Activated naive CD4-positive, alpha-beta T cell treated with Interleukin-2 at 50 U/mL for 16 hours (primary cell): Measurements from ENCODE around the gene HIP1R.

Source experiments
- DNase-seq: peaks from one replicate; pipeline ENCODE4 v3.0.0-alpha.2; 2020

HIP1R gene

DNA sequence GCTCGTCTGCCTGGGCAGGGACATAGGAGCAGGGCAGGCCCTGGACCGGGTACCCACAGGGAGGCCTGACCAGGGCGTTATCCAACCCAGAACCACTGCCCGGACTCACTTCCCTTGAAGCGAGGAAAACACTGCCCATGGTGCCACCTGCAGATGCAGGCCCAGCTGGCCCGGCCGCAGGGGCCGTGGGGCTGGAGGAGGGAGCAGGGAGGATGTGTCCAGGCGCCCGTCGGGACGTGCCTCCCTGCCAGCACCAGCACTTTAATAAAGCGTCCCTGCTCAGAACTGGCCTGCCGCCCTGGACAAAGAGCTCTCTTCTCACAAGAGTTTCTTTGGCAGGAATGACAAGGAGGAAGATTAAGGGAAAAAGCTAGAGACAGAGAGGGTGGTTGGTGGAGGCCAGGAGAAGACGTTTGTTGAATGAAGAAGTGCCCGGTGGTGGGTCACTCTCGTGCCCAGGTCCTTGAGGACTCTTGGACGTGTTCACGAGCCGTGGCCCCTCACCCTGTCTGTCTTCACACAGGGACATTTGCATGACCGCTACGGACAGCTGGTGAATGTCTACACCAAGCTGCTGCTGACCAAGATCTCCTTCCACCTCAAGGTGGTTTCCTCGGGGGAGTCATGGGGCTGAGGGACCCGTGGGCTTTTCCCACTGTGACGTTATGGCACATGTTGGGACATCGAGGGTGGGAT, 14.2 kb downstream of the HIP1R start:
- no peak for DNase-seq

DNA sequence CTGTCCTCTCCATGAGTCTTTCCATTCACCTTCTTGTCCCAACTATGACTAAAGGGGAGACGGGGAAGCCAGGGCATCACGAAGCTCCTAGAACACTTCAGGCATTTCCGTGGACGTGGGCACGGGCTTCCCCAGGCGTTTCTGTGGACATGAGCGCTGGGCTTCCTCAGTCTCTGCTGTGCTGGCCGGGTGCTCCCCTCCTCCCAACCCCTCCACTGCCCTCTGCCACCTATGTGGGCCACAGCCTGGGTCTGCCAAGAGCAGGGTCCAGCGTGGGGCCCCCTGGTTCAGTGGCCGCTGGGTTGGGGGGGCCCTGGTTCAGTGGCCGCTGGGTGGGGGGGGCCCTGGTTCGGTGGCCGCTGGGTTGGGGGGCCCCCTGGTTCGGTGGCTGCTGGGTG, 14.8 kb downstream of the HIP1R start:
- DNase-seq: no peak

DNA sequence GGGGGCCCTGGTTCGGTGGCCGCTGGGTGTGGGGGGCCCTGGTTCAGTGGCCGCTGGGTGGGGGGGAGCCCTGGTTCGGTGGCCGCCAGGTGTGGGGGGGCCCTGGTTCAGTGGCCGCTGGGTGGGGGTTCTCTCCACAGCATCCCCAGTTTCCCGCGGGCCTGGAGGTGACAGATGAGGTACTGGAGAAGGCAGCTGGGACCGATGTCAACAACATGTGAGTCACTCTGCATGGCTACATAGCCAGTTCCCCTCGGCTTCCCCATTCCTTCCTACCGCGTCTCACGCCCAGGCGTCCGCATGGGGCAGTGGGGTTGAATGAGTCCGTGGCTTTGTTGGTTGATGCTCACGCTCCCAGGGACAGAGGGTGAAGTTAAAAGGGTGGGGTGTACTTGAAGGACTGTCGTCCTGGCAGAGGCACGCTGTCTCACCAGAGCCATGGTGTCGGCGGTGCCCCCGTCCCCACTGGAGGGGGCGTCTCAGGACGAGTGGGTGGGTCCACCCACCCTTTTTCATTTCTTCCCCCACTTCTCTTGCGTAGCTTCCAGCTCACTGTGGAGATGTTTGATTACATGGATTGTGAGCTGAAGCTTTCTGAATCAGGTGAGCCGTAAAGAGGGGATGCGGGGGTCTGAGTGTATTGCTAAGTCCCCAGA, 15.6 kb downstream of the HIP1R start:
- DNase-seq: no peak

DNA sequence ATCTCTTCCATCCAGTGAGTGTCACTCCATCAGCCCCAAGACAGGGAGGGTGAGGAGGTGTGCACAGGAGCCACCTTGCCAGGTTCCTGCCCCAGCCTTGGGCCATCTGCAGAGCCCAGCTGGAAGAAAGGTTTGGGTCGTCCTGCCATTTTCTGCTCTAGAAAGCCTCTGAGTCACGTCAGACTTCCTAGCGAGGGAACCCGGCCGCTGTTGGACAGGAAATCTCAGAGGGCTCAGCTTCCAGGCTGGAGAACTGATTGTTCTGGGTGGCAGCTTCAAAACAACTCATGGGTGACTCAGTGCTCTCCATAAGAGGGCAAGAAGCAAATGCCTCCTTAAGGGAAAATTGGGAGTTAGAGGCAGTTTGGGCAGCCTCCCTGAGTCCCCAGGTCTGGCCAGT, 16.6 kb downstream of the HIP1R start:
- no peak for DNase-seq

DNA sequence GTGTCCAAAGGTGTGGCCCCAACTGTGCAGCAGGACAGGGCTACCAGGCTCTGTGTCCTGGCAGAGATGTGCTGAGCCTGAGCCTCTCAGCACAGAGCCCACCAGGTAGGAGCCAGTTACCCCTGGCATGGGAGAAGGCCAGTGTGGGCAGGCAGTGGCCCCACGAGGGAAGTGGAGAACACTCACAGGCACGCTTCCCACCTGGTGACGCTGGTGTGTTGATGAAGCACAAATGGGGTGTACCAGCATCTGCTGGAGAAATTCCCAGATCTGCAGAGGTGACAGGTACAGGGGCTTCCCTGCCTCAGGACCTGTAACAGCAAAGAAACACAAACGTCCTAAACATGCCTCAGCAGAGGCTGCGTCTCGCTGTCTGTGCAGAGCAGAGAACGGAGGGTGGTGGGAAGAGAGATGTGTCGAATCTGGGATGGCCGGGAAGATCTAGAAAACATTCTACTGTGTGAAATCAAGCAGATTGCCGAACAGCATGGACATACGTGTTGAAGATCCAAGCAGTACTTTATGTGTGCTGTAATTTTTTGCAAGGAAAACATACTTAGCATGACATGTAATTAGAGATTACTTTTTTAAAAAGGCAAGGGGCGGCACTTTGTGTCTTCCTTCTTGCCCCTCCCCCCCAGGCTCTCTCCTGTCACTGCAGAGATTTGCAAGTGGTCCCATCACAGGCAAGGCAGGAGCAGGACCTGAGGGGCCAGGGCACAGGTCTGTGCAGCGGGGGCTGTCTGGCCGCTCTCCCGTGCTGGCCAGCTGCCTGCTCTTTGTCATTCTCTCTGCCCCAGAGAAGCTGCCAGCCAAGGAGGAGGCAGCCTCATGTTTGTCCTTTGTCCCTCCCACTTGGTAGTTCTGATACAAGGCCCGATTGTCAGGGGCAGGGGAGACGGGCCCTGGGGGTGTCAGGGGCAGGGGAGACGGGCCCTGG, 17.3 kb downstream of the HIP1R start:
- DNase-seq: no peak

DNA sequence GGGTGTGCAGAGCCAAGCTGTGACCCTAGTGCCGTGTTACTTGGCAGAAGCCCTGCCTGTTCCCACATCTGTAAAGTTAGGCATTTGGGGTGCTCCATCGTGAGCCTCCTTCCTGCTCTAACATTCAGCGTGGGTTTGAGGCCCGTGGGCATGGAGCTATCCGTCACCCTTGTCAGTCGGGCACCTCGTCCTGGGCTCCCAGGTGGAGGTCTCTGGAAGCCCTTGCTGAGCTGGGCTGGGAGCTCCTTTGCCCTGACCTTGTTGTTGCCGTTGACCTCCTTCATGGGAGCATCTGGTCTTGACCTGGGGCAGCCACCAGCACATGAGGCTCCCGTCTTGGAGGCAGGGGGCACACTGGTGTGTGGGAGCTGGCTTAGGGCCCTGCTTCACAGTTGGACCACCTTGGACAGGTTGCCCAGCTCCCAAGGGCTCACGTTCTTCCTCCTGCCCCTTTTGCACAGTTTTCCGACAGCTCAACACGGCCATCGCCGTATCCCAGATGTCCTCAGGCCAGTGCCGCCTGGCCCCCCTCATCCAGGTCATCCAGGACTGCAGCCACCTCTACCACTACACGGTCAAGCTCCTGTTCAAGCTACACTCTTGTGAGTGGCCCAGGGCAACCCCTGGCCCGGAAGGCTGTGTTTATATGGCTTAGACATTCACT, 18.5 kb downstream of the HIP1R start:
- DNase-seq: no peak

DNA sequence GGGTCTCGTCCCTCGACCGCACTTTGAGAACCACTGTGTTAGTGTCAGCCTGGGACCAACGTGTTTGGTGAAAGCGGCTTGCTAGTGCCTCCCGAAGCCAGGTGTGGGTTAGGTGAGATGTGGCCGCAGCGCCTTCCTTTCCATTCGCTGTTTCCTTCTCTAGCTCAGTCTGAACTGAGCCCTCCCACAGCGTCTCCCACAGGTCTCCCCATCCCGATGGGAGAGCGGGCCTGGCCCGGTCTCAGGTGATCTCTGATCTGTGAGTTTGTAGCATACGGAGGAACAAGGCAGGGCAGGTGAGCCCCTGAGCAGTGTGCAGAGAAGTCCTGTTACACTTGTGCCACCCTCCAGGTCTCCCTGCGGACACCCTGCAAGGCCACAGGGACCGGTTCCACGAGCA, 19.3 kb downstream of the HIP1R start:
- no peak for DNase-seq

DNA sequence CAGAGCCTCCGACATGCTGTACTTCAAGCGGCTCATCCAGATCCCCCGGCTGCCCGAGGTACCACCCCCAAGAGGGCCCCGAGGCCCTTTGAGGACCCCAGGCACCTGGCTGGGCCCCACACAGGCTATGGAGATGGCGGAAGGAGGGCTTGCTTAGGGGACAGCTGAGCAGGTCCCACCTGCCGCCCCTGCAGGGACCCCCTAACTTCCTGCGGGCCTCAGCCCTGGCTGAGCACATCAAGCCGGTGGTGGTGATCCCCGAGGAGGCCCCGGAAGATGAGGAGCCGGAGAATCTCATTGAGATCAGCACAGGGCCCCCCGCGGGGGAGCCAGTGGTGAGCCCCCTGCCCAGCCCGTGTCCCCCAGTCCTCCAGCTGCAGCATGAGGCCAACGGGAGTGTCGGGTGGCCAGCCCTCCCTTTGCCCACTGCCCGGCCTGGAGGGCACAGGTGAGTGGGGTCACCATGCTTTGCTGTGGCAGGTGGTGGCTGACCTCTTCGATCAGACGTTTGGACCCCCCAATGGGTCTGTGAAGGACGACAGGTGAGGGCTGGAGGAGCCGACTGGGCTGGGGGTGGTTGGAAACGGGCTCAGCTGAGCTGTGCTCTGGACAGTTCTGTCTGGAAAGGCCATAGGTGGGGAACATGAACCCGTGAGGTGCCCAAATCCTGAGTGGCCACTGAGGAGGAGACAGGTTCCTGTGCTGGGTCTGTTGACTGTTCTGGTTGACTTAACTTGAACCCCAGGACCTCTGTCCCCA, 20.0 kb downstream of the HIP1R start:
- DNase-seq: no peak

DNA sequence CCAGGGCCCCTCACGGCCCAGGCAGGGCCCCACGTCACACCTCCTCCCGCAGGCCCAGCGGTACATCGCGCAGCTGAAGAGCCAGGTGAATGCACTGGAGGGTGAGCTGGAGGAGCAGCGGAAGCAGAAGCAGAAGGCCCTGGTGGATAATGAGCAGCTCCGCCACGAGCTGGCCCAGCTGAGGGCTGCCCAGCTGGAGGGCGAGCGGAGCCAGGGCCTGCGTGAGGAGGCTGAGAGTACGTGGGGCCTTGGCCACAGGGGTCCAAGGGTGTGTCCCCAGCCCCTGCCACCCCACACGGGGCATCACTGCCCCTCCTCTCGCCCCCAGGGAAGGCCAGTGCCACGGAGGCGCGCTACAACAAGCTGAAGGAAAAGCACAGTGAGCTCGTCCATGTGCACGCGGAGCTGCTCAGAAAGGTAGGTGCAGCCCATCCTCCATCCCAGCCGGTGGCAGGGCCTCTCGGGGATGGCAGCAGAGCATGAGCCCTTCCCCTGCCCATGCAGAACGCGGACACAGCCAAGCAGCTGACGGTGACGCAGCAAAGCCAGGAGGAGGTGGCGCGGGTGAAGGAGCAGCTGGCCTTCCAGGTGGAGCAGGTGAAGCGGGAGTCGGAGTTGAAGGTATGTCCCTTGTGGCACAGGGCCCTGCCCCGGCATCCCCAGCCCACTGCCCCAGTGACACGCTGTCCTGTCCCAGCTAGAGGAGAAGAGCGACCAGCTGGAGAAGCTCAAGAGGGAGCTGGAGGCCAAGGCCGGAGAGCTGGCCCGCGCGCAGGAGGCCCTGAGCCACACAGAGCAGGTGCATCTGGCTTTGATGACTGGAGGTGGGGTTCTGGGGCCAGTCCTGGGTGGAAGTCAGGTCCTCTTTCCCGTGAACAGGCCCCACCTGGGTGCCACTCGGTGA, 20.9 kb downstream of the HIP1R start:
- DNase-seq: no peak

DNA sequence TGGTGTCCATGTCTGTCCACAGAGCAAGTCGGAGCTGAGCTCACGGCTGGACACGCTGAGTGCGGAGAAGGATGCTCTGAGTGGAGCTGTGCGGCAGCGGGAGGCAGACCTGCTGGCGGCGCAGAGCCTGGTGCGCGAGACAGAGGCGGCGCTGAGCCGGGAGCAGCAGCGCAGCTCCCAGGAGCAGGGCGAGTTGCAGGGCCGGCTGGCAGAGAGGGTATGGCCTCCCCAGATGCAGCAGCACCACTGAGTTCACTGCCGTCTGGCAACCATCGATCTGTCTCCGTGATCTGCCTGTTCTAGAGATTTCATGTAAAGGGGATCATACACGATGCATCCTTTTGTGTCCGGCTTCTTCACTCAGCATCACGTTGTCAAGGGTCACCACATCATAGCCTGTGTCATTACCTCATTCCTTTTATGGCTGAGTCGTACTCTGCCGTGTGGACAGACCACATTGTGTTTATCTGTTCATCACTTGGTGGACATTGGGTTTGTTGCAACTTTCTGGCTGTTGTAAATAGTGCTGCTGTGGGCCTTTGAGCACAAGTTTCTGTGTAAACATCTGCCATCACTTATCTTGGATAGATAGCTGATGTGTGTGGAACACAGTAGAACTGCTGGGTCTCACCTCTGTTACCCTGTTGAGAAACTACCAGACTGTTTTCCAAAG, 21.9 kb downstream of the HIP1R start:
- DNase-seq: no peak

DNA sequence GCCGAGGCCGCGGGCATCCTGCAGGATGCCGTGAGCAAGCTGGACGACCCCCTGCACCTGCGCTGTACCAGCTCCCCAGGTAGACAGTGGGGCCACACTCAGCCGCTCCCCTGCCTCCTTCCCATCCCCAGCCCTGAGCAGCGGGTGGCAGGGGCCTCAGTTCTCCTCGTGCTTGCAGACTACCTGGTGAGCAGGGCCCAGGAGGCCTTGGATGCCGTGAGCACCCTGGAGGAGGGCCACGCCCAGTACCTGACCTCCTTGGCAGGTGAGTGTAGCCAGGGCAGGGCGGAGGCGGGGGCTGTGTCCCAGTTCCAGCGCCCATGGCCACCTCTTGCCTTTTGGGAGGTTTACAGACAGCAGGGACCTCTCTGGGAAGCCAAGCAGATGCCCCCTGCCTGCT, 22.9 kb downstream of the HIP1R start:
- DNase-seq: no peak

DNA sequence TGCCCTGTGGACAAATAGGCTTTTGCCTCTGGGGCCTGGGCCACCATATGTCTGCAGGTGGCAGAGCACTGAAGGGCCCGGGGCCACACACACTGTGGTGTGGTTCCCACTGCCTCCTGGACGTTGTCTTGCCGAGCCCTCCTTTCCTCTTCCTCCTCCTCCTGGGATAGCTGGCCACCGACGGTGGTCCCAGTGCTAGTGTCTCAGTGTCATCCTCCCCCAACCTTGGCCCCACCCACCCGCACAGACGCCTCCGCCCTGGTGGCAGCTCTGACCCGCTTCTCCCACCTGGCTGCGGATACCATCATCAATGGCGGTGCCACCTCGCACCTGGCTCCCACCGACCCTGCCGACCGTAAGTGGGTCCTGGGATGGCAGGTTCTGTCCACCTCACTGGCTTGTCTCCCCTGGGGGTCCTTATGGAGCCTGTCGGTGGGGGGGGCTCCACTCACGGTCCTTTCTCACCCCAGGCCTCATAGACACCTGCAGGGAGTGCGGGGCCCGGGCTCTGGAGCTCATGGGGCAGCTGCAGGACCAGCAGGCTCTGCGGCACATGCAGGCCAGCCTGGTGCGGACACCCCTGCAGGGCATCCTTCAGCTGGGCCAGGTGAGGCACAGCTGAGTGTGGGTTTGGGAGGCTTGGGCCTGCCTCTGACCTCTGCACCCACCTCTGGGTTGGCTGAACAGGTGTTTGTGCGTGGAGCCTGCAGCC, 23.5 kb downstream of the HIP1R start:
- DNase-seq: no peak

DNA sequence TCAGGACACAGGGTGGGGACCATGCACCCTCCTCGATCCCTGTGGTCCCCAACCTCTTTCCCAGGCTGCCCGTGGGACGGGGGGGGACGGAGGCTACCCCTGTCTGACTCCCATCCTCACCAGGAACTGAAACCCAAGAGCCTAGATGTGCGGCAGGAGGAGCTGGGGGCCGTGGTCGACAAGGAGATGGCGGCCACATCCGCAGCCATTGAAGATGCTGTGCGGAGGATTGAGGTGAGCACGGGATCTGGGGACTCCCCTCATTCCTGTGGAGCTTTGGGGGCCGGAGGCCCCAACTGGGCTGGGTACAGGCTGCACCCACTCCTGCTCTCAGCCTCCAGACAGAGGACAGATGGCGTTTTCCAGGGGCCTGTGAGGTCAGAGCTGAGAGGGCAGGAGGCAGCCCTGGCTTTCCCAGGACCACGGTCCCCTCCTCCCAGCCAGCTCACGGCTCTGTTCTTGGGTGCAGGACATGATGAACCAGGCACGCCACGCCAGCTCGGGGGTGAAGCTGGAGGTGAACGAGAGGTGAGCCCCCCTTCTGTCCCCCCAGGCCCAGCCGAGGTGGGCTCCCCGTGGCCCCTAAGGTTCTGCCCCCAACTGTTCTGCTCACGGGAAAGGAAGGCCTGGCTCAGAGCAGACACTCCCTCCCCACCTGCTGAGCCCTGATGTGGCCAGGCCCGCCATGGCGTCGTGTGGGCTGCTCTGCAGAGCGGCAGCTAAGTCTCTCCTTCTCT, 24.2 kb downstream of the HIP1R start:
- no peak for DNase-seq

DNA sequence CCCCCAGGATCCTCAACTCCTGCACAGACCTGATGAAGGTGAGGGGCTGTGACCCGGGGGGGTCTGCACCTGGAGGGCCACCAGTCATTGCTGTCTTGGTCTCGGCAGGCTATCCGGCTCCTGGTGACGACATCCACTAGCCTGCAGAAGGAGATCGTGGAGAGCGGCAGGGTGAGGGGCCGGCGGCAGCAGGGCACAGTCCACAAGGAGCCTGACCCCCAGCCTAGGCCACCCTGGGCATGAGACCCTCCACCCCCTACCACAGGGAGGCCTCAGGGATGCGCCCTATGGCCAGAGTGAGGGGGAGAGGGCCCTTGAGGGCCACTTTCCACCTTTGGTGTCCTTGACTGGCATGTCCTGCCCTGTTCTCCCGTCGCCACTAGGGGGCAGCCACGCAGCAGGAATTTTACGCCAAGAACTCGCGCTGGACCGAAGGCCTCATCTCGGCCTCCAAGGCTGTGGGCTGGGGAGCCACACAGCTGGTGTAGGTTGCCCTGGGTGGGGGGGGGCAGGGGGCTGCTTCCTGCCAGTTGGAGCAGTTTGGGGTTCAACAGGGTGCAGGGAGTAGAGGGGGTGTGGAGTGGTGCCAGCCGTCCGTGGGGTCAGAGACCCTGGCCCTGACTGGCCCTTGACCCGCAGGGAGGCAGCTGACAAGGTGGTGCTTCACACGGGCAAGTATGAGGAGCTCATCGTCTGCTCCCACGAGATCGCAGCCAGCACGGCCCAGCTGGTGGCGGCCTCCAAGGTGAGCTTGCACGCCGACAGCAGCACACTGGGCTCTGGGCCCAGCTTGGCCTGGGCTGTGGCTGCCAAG, 25.0 kb downstream of the HIP1R start:
- DNase-seq: peak; percentile 84

DNA sequence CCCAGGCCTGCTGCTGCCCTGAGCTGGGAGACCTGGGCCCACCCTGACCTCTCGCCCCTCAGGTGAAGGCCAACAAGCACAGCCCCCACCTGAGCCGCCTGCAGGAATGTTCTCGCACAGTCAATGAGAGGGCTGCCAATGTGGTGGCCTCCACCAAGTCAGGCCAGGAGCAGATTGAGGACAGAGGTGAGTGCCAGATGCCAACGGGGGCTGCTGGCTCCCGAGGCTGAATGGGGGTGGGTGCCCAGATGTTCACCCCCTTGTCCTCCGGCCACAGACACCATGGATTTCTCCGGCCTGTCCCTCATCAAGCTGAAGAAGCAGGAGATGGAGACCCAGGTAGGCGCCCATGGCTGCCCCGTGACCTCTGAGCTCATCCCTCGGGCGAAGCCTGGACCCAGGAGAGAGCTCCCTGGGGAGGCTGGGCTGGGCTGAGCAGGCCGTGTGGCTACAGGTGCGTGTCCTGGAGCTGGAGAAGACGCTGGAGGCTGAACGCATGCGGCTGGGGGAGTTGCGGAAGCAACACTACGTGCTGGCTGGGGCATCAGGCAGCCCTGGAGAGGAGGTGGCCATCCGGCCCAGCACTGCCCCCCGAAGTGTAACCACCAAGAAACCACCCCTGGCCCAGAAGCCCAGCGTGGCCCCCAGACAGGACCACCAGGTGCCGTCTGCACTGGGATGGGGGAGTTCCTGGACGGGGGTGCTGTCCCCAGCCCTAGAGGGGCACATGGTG, 25.8 kb downstream of the HIP1R start:
- no peak for DNase-seq

DNA sequence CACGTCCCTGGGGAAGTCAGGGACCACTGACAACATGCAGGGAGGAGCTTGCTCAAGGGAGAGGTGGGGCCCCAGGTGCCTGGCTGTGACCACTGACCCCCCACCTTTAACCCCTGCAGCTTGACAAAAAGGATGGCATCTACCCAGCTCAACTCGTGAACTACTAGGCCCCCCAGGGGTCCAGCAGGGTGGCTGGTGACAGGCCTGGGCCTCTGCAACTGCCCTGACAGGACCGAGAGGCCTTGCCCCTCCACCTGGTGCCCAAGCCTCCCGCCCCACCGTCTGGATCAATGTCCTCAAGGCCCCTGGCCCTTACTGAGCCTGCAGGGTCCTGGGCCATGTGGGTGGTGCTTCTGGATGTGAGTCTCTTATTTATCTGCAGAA, 26.3 kb downstream of the HIP1R start:
- no peak for DNase-seq

DNA sequence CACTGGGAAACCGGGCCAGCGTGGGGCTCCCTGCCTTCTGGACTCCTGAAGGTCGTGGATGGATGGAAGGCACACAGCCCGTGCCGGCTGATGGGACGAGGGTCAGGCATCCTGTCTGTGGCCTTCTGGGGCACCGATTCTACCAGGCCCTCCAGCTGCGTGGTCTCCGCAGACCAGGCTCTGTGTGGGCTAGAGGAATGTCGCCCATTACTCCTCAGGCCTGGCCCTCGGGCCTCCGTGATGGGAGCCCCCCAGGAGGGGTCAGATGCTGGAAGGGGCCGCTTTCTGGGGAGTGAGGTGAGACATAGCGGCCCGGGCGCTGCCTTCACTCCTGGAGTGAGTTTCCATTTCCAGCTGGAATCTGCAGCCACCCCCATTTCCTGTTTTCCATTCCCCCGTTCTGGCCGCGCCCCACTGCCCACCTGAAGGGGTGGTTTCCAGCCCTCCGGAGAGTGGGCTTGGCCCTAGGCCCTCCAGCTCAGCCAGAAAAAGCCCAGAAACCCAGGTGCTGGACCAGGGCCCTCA, 26.9 kb downstream of the HIP1R start:
- no peak for DNase-seq
